Panc1 (cell line): ENCODE data around the gene MCF2L2. TPM values are rescaled to one million over a fixed set of nuclear protein-coding genes. Genes with fewer than 3 reads are reported as not detected.

Source experiments
- ATAC-seq: fragments of 200-7000 bp; cut with Tn5 transposase; 2 replicates; pipeline ENCODE4 v1.9.1; 2020; ENCODE audit warnings: mild to moderate bottlenecking, moderate library complexity
- BruUV-seq: library from RNA; stranded (reverse); fragments of 400-500 nt; replicated peaks from 2 replicates; lab custom pipeline; 2021; lab: Mats Ljungman, UMichigan
- CTCF ChIA-PET: fragments of 300-600 bp; sonication (Branson Sonifier 250); formaldehyde crosslinking; loops from one replicate; lab custom pipeline; 2022; ENCODE audit warnings: antibody characterized with exemption; lab: Charles Lee
- POLR2A ChIA-PET: fragments of 300-600 bp; sonication (Branson Sonifier 250); formaldehyde crosslinking; loops from one replicate; lab custom pipeline; 2022; ENCODE audit warnings: antibody characterized with exemption; lab: Charles Lee
- DNase-seq: peaks from one replicate; pipeline ENCODE4 v3.0.0-alpha.2; 2010; ENCODE audit warnings: low read depth, low spot score
- H3K27ac ChIP-seq: 2 replicates; pipeline ENCODE4 v1.5.1; 2011; ENCODE audit warnings: mild to moderate bottlenecking, low read length, inconsistent platforms
- H3K27me3 ChIP-seq: fragments of 200-500 bp; sonication (Bioruptor generic); 2 replicates; pipeline ENCODE4 v1.6.0; 2014; ENCODE audit warnings: low read length, inconsistent platforms; ENCODE audit not compliant: control insufficient read depth, insufficient read depth
- H3K36me3 ChIP-seq: fragments of 200-500 bp; sonication (Bioruptor generic); 2 replicates; pipeline ENCODE4 v1.5.1; 2014; ENCODE audit warnings: inconsistent platforms, mild to moderate bottlenecking, low read length, moderate library complexity; ENCODE audit not compliant: control insufficient read depth, insufficient read depth
- H3K4me1 ChIP-seq: 2 replicates; pipeline ENCODE4 v1.5.1; 2011; ENCODE audit warnings: inconsistent platforms, mild to moderate bottlenecking, low read length, moderate library complexity; ENCODE audit not compliant: control insufficient read depth, insufficient read depth
- H3K4me3 ChIP-seq, 2 experiments: 2 replicates each; pipeline ENCODE4 v1.5.1; 2011 to 2012; ENCODE audit warnings: low read depth in 2 of 2, low read length in 2 of 2, mild to moderate bottlenecking in 2 of 2, inconsistent platforms in 1 of 2, moderate library complexity in 1 of 2
- H3K9me3 ChIP-seq: fragments of 200-500 bp; sonication (Bioruptor generic); 2 replicates; pipeline ENCODE4 v1.5.1; 2014; ENCODE audit warnings: low read depth, mild to moderate bottlenecking, inconsistent platforms, low read length, moderate library complexity; ENCODE audit not compliant: control insufficient read depth, insufficient read depth
- CTCF ChIP-seq: fragments of 450-650 bp; IDR thresholded peaks from 2 replicates; pipeline ENCODE4 v1.5.1; 2017; ENCODE audit warnings: mild to moderate bottlenecking
- POLR2AphosphoS5 ChIP-seq: IDR thresholded peaks from 2 replicates; pipeline ENCODE4 v1.6.1; 2012; ENCODE audit warnings: mild to moderate bottlenecking, low read depth, low read length, moderate library complexity
- REST ChIP-seq, 2 experiments: IDR thresholded peaks; 2 replicates each; pipeline ENCODE4 v1.6.1; 2011 to 2012; ENCODE audit warnings: low read depth in 2 of 2, control low read depth in 1 of 2, low read length in 1 of 2, mild to moderate bottlenecking in 1 of 2, moderate library complexity in 1 of 2; ENCODE audit not compliant: insufficient read depth in 1 of 2
- SIN3A ChIP-seq: IDR thresholded peaks from 2 replicates; pipeline ENCODE4 v1.6.1; 2012; ENCODE audit warnings: low read depth, mild to moderate bottlenecking, low read length, moderate library complexity, borderline replicate concordance; ENCODE audit not compliant: insufficient read depth
- TCF7L2 ChIP-seq: IDR thresholded peaks from 2 replicates; pipeline ENCODE4 v1.6.1; 2011; ENCODE audit warnings: mild to moderate bottlenecking, low read depth, low read length, inconsistent platforms
- in situ Hi-C: cut with HindIII; loops from 2 replicates; pipeline ENCODE4 v1.10.0; 2016; ENCODE audit warnings: low sequenced_read_pairs, low pct_unique_long_range_greater_than_20kb
- intact Hi-C: fragments of 100-400 bp; cut with micrococcal nuclease; formaldehyde crosslinking; loops from one replicate; pipeline ENCODE4 v1.10.0; 2022; ENCODE audit not compliant: unreplicated experiment
- total RNA-seq: library from RNA; stranded (reverse); gene quantifications from one replicate; pipeline ENCODE4 v1.2.1, GENCODE V29; 2021; ENCODE audit not compliant: unreplicated experiment

MCF2L2 gene
- total RNA-seq, 1 experiment from 2014 or later: 1.0 TPM

- POLR2A ChIA-PET: no interaction called here
Observed at GRCh38 chr3:183212565-183212964, 215.9 kb downstream of the MCF2L2 start.

DNA sequence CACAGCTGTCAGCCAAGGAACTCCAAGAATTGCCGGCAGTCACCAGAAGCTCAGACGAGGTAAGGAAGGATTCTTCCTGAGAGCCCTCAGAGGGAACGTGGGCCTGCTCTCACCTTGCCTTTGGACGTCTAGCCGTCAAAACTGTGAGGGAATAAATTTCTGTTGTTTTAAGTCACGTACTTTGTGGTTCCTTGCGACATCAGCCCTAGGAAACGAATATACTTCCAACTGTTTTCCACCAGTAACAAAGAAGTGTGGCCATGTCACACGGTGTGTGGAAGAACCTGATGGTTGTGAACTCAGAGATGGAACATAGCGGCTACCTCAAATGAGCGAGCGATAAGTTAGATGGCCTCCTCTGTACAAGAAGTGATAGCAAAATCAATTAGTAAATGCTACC, 216.3 kb downstream of the MCF2L2 start:
- DNase-seq (no peak), ATAC-seq (no peak)
- TF ChIP-seq POLR2AphosphoS5 (no peak), REST (IDR thresholded peaks at IDR 0.05; ENCODE audit: insufficient read depth in 1 of 2, low read depth in 2 of 2, low read length in 1 of 2) (no peak), CTCF (no peak), SIN3A (no peak), TCF7L2 (no peak)
- POLR2A ChIA-PET: no interaction called here
- CTCF ChIA-PET: no interaction called here
- no peak overlapping the region for H3K4me3 ChIP-seq
- intact Hi-C loops (no loop called here), in situ Hi-C loops (no loop called here)
- no peaks in the 10 kb centered on the region for H3K36me3 ChIP-seq
- no TSS peak for BruUV-seq
- H3K27ac ChIP-seq: no peak overlapping the region
- H3K9me3 ChIP-seq: no peaks in the 10 kb centered on the region
- no peaks in the 10 kb centered on the region for H3K4me1 ChIP-seq
- no peaks in the 10 kb centered on the region; the same call in 1 of the 2 replicates for H3K27me3 ChIP-seq

More at GRCh38 chr3:183212565-183212964, 215.9 kb downstream of the MCF2L2 start:
- no peak for TF ChIP-seq POLR2AphosphoS5
- TF ChIP-seq REST (IDR thresholded peaks at IDR 0.05; ENCODE audit: insufficient read depth in 1 of 2, low read depth in 2 of 2, low read length in 1 of 2): no peak
- TF ChIP-seq SIN3A: no peak
- no peak for TF ChIP-seq TCF7L2
- H3K4me1 ChIP-seq: no peaks in the 10 kb centered on the region
- no peaks in the 10 kb centered on the region for H3K36me3 ChIP-seq
- intact Hi-C loops: no loop called here
- ATAC-seq: no peak
- no peak for DNase-seq
- in situ Hi-C loops: no loop called here
- no peak overlapping the region for H3K4me3 ChIP-seq
- no peak overlapping the region for H3K27ac ChIP-seq
- BruUV-seq: no TSS peak
- CTCF ChIA-PET: no interaction called here
- H3K27me3 ChIP-seq: no peaks in the 10 kb centered on the region; the same call in 1 of the 2 replicates
- H3K9me3 ChIP-seq: no peaks in the 10 kb centered on the region
